Activated naive CD8-positive, alpha-beta T cell (primary cell): Measurements from ENCODE around the gene USP28.
"Not testable (repeated sequence)": the region's sequence is repeated elsewhere in the genome, so short reads cannot be mapped to it uniquely, and the experiment has no call there.

Experiments used
- H3K27ac Mint-ChIP-seq: one replicate; pipeline ENCODE4 v1.8.0; 2021; ENCODE audit warnings: mixed read lengths
- H3K27me3 Mint-ChIP-seq: one replicate; pipeline ENCODE4 v1.8.0; 2021; ENCODE audit warnings: mixed read lengths
- H3K36me3 Mint-ChIP-seq: one replicate; pipeline ENCODE4 v1.8.0; 2021; ENCODE audit warnings: mixed read lengths
- H3K4me1 Mint-ChIP-seq: one replicate; pipeline ENCODE4 v1.8.0; 2021; ENCODE audit warnings: low read depth, mixed read lengths
- H3K4me3 Mint-ChIP-seq: one replicate; pipeline ENCODE4 v1.8.0; 2021; ENCODE audit warnings: mild to moderate bottlenecking, mixed read lengths
- H3K9me3 Mint-ChIP-seq: one replicate; pipeline ENCODE4 v1.8.0; 2021; ENCODE audit warnings: low read depth, mixed read lengths

The USP28 gene, protein sequence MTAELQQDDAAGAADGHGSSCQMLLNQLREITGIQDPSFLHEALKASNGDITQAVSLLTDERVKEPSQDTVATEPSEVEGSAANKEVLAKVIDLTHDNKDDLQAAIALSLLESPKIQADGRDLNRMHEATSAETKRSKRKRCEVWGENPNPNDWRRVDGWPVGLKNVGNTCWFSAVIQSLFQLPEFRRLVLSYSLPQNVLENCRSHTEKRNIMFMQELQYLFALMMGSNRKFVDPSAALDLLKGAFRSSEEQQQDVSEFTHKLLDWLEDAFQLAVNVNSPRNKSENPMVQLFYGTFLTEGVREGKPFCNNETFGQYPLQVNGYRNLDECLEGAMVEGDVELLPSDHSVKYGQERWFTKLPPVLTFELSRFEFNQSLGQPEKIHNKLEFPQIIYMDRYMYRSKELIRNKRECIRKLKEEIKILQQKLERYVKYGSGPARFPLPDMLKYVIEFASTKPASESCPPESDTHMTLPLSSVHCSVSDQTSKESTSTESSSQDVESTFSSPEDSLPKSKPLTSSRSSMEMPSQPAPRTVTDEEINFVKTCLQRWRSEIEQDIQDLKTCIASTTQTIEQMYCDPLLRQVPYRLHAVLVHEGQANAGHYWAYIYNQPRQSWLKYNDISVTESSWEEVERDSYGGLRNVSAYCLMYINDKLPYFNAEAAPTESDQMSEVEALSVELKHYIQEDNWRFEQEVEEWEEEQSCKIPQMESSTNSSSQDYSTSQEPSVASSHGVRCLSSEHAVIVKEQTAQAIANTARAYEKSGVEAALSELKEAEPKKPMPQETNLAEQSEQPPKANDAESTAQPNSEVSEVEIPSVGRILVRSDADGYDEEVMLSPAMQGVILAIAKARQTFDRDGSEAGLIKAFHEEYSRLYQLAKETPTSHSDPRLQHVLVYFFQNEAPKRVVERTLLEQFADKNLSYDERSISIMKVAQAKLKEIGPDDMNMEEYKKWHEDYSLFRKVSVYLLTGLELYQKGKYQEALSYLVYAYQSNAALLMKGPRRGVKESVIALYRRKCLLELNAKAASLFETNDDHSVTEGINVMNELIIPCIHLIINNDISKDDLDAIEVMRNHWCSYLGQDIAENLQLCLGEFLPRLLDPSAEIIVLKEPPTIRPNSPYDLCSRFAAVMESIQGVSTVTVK

DNA sequence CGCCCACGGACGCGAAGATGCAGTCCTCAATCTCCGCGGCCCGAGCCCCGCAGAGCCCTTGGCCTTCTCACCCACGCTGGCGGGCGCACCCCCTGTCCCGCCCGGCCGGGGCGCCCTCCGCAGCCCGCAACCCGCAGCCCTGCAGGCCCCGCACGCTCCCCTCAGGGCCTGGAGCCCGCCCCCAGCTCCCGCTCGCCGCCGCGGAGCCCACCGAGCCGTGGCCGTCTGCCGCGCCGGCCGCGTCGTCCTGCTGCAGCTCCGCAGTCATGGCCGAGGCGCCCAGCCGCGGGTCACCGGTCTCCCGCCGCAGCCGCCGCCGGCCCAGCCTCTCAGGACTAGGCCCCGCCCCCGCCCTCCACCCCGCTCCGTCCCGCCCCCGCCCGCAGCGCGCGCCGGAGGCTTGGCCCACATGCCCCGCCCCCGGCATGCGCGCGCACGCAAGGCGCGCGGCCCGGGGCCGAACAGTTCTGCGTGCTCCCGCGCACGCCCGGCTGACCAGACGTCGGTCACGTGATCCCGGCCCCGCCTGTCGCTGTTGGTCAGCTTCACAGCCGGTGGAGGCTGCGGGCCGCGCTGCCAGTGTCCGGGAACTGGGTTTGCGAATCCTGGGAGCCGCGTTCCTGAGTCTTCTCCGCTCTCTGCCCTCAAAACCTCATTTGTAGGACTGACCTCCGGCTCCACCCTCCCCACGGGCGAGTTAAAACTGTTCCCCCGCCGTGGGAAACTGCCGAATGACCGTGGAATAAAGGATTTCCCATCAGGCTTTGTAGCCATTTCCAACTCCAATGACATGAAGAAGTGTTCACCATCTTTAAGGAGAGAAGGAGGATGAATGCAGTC, at the start of gene USP28:
TSS of gene USP28 (minus strand) at position 339 of the 840 bp plus-strand sequence. CDS start at position 268, 71 bp downstream.
- H3K36me3 Mint-ChIP-seq: no peaks in the 10 kb centered on the region
- H3K27ac Mint-ChIP-seq: peak within 1 kb of the TSS; percentile 96
- no peaks in the 10 kb centered on the region for H3K9me3 Mint-ChIP-seq
- no peaks in the 10 kb centered on the region for H3K27me3 Mint-ChIP-seq
- H3K4me3 Mint-ChIP-seq: peak within 1 kb of the TSS; percentile 96
- H3K4me1 Mint-ChIP-seq: peaks cover 40% of the 10 kb centered on the region

DNA sequence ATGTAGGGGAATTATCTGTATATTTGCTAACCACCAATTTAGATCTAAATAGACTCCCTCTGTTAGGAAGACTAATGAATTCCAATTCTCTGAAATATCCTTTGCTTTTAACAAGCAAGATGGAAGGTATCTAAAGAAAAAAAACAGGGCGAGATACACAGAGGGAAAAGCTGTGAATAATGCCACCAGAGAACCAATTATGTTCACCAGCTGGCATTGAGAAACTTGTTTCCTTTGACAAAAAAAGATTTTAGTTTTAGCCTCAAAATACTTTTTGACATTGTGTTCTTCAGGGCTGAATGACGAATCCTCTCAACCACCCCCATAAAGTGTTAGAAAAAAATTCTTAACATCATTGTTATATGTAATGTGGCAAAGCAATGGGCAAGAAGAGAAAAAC, 48.2 kb upstream of the USP28 start:
- Mint-ChIP-seq H3K4me3 (no peak overlapping the region), H3K27me3 (peaks cover 14% of the 10 kb centered on the region), H3K36me3 (no peaks in the 10 kb centered on the region), H3K4me1 (no peaks in the 10 kb centered on the region), H3K27ac (no peak overlapping the region), H3K9me3 (no peaks in the 10 kb centered on the region)

DNA sequence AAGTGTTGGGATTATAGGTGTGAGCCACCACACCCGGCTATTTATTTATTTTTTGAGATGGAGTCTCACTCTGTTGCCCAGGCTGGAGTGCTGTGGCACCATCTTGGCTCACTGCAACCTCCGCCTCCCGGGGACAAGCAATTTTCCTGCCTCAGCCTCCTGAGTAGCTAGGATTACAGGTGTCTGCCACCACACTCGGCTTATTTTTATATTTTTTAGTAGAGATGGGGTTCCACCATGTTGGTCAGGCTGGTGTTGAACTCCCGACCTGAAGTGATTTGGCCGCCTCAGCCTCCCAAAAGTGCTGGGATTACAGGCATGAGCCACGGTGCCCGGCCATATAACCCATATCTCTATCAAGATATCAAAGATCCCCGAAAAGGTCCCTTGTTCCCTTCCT, 36.1 kb upstream of the USP28 start:
- not testable (repeated sequence) for H3K27ac Mint-ChIP-seq, H3K36me3 Mint-ChIP-seq, H3K4me1 Mint-ChIP-seq, H3K4me3 Mint-ChIP-seq, H3K27me3 Mint-ChIP-seq, H3K9me3 Mint-ChIP-seq

DNA sequence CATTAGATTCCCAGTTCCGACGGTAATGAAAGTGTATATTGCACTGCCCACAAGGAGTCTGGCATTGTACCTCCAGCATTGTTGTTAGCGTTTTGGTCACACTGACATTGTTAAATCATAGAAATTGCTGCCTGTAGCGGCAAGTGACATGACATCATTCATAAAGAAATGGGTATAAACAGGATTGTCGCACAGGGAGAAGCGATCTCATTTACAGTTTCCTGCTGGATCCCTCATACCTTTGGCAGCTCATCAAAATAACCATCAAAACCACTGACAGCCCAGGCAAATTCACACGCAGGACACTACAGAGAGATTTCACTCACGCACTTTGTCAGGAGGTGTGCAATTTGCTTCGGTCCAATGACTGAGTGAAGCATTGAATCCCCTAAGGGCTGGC, 32.7 kb upstream of the USP28 start:
- no peak overlapping the region for H3K4me3 Mint-ChIP-seq

DNA sequence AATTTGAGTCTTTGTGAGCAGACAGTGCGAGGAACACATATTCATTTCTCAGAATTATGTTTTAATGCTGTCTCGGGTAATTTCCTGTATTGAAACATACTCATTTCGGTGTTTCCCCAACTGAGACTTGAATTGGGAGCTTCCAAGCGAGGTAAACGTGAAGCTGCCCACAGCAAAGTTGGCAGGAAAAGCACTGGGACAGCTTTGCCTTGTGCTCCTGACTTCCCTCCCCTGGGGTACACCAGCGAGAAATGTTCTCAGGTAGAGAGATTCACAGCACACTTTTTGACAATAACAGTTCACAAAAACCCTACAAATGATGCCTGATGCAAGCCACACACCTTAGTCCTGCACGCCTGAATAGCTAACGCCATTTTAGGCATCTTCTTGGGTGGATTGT, 32.3 kb upstream of the USP28 start:
- H3K9me3 Mint-ChIP-seq: no peaks in the 10 kb centered on the region
- H3K4me1 Mint-ChIP-seq: no peaks in the 10 kb centered on the region
- no peak overlapping the region for H3K27ac Mint-ChIP-seq
- H3K4me3 Mint-ChIP-seq: no peak overlapping the region
- peaks cover 3% of the 10 kb centered on the region for H3K27me3 Mint-ChIP-seq
- no peaks in the 10 kb centered on the region for H3K36me3 Mint-ChIP-seq

More for the DNA sequence above, 32.7 kb upstream of the USP28 start:
- no peaks in the 10 kb centered on the region for H3K4me1 Mint-ChIP-seq
- no peaks in the 10 kb centered on the region for H3K36me3 Mint-ChIP-seq
- H3K9me3 Mint-ChIP-seq: no peaks in the 10 kb centered on the region
- no peak overlapping the region for H3K27ac Mint-ChIP-seq
- peaks cover 3% of the 10 kb centered on the region for H3K27me3 Mint-ChIP-seq

DNA sequence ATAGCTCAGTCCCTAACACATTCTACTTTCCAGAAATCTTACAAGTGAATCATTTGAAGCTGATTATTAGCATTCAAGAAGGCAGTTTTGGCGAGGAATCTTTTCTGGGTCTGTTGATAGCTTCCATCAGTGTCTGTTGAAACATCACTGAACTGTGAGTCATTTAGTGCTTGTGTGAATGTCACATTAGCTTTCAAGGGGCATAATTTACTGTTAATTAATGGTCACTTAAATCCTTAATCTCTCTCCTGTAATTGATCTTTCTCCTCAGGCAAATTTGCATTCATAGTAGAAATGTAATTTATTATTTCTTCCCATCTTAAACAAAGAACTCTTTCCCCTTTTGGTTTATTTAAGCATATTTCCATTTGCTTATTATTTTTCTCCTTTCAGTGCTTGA, 31.8 kb upstream of the USP28 start:
- peaks cover 5% of the 10 kb centered on the region for H3K27me3 Mint-ChIP-seq
- no peak overlapping the region for H3K27ac Mint-ChIP-seq
- no peaks in the 10 kb centered on the region for H3K9me3 Mint-ChIP-seq
- H3K4me3 Mint-ChIP-seq: no peak overlapping the region
- no peaks in the 10 kb centered on the region for H3K36me3 Mint-ChIP-seq
- H3K4me1 Mint-ChIP-seq: no peaks in the 10 kb centered on the region

DNA sequence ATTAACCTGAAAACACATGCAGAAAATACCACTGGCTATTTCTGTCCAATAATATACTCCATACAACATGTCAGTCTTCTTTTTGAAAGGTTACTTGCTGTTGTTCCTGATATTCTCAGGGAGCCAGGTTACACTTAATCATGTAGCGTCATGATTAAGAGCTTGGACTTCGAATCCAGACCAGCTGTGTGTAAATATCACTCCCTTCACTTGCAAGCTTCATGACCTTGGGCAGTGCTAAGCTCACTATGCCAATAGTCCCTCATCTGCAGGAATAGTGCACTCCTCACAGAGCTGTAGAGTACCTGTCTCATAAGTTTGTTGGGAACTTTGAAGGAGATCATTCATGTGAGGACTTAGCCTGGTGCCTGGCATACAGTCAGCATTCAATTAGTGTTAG, 31.1 kb upstream of the USP28 start:
- no peak overlapping the region for H3K4me3 Mint-ChIP-seq
- no peaks in the 10 kb centered on the region for H3K9me3 Mint-ChIP-seq
- no peaks in the 10 kb centered on the region for H3K4me1 Mint-ChIP-seq
- no peak overlapping the region for H3K27ac Mint-ChIP-seq
- no peaks in the 10 kb centered on the region for H3K36me3 Mint-ChIP-seq
- H3K27me3 Mint-ChIP-seq: peaks cover 4% of the 10 kb centered on the region

DNA sequence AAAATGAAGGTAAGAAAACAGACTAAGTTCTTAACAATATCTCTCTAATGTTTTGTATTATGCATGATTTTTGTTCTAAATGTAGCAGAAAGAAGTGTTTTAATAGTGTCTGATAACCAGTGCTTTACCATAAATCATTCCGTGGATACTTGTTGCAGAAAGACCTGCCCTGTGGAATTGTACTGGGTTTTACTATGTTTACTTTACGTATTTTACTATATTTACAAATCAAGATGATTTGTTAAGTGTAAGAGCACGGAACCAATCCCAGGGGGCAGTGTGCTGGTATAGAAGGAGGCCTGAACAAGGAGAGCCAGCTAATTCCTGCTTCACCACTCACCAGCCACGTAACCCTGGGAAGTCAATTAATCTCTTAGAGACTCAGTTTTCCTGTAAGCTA, 30.7 kb upstream of the USP28 start:
- Mint-ChIP-seq H3K36me3 (no peaks in the 10 kb centered on the region), H3K4me3 (no peak overlapping the region)

DNA sequence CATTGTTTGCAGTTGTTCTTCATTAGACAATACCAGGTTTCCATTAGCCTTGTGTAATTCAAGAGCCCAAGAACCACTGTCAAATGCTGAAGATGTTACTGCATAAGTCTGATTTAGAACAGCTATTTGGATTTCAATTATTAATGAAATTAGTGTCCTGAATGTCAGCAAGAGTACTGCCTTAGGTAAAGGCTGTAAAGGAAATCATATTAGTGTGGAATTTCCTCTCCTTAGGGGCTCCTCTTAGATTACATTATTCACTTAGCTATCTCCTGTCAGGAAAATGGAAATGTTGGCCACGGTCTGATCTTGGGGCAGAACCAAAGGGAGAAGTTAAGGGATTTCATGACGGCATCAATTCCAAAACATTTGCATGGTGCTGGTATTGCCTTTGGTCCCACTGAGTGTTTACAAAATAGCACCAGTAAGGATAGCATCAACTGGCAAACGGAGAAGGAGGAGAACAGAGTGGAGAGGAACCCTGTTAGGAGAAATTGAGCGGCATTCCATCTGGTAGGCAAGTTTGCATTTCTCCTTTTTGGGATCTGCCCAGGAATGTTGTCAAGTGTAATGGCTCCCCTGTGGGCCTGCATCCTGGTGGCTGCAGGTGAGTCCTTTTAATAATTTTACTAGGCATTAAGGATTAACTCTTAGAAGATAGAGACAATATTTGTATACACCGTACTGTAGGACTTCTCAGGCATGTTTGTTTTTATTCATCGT, 29.2 kb upstream of the USP28 start, which contains the start of gene HTR3B:
TSS of gene HTR3B (plus strand) at position 418 of the 723 bp plus-strand sequence. CDS start at position 556, 138 bp downstream.
- Mint-ChIP-seq H3K27me3 (peaks cover 4% of the 10 kb centered on the region), H3K36me3 (no peaks in the 10 kb centered on the region), H3K27ac (no peak within 1 kb of the TSS), H3K9me3 (no peaks in the 10 kb centered on the region), H3K4me1 (no peaks in the 10 kb centered on the region), H3K4me3 (no peak within 1 kb of the TSS)

More for the DNA sequence above, 30.7 kb upstream of the USP28 start:
- no peaks in the 10 kb centered on the region for H3K4me1 Mint-ChIP-seq
- no peaks in the 10 kb centered on the region for H3K9me3 Mint-ChIP-seq
- no peak overlapping the region for H3K27ac Mint-ChIP-seq
- H3K27me3 Mint-ChIP-seq: peaks cover 4% of the 10 kb centered on the region

DNA sequence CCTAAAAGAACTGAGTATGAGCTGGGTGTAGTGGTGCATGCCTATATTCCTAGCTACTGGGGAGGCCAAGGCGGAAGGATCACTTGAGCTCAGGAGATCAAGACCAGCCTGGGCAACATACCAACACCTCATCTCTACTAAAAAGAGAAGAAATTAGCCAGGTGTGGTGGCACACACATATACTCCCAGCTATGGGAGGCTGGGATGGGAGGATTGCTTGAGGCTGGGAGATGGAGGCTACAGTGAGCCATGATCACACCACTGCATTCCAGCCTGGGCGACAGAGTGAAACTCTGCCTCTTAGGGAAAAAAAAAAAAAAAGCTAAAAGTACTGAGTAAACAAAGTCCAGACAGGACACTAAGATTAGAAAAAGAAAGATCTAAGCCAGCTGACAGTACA, 25.8 kb upstream of the USP28 start:
- no peak overlapping the region for H3K27ac Mint-ChIP-seq

DNA sequence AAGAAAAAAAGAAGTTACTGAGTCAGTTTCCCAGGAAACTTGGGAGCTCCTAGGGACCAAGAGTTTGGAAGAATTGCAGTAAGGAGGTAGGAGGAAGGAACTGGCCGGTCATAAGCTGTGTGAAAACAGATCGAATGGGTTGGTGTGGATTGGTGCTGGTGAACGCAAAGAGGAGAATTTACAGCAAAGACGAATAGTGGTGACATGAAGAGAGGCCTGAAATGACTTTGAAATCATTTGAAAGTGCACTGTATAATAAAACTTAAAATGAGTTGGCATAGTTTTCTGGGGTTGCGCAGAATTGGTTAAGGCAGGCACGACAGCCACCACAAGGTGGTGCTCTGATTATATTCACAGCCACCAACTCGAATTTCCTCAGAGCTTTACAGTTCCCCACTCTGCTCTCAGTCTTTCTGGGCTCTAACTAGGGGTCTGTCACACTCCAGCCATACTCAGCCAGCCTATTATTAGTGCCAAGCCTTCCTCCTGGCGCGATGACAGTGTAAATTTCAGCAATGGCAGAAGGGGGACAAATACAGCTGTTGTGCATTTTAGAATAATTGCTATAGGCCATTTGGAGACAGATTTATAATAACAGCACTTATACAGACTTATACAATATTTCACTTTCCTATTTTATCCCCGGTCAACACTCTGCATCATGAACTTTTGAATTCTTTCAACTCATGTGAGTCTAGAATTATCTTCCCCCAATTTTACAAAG, 20.9 kb upstream of the USP28 start:
- no peaks in the 10 kb centered on the region for H3K27me3 Mint-ChIP-seq
- no peaks in the 10 kb centered on the region for H3K4me1 Mint-ChIP-seq
- no peaks in the 10 kb centered on the region for H3K9me3 Mint-ChIP-seq
- H3K27ac Mint-ChIP-seq: no peak overlapping the region
- no peaks in the 10 kb centered on the region for H3K36me3 Mint-ChIP-seq
- no peak overlapping the region for H3K4me3 Mint-ChIP-seq

More for the DNA sequence above, 25.8 kb upstream of the USP28 start:
- Mint-ChIP-seq H3K9me3 (no peaks in the 10 kb centered on the region), H3K36me3 (no peaks in the 10 kb centered on the region), H3K4me3 (no peak overlapping the region), H3K4me1 (no peaks in the 10 kb centered on the region), H3K27me3 (peaks cover 2% of the 10 kb centered on the region)

DNA sequence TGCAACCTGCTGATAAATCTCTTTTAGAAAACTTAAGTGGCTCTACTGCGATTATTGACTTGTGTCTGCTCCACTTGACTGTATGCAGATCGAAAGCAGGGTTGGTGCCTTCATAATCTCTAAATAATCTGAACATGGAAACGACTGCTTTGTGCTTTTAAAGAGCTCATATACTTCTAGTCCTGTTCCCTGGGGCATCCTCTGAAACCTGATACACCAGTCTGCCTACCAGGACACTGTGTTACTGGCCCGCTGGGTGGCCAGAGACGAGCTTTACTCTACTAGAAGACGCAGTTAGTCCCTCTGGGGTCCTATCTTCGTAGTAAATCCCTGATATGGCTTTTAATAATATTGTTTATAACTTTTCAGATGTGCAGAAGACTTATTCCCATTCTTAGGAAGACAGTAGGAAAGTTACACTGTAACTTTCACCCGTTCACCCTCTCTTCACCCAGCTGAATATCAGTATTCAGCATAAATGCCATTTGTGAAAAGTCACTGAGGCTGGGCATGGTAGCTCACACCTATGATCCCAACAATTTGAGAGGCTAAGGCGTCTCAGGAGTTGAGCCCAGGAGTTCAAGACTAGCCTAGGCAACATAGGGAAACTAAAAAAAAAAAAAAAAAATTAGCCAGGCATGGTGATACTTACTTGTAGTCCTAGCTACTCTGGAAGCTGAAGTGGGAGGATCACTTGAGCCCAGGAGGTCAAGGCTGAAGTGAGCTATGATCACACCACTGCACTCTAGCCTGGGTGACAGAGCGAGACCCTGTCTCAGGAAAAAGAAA, 20.2 kb upstream of the USP28 start:
- no peaks in the 10 kb centered on the region for H3K36me3 Mint-ChIP-seq
- no peaks in the 10 kb centered on the region for H3K27me3 Mint-ChIP-seq
- no peak overlapping the region for H3K4me3 Mint-ChIP-seq
- H3K9me3 Mint-ChIP-seq: no peaks in the 10 kb centered on the region
- no peaks in the 10 kb centered on the region for H3K4me1 Mint-ChIP-seq
- H3K27ac Mint-ChIP-seq: no peak overlapping the region
